ENCODE measurements around the gene UNC13B.

DNA sequence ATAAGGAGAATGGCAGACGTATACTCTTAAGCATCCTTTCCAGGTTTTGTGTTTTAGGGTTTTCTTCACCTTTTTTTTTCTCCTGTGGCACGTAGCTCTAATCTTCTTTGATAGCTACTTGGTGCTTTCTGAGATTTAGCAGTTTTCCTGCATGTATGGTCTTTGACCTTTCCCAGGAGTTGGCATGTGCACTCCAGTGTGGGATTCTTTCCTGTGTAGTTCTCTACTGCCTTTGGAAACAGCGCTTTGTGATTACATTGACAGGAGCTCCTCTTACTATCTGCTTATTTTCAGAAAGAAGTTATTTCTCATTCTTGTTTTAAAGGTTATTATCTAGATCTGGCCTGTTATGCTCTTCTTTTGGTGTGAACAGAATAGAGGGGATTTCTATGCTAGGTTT is 65.5 kb downstream of the UNC13B start:
- TF ChIP-seq ZNF384 (IDR thresholded peaks at IDR 0.05) = no peak
- TF ChIP-seq FOXK2 (IDR thresholded peaks at IDR 0.05) = no peak
- no peak for TF ChIP-seq BHLHE40 (IDR thresholded peaks at IDR 0.05; ENCODE audit: borderline replicate concordance)
- no peak for TF ChIP-seq FOXA1 (IDR thresholded peaks at IDR 0.05)
- TF ChIP-seq SP1 (IDR thresholded peaks at IDR 0.05) = no peak
- no peak for TF ChIP-seq SUZ12 (IDR thresholded peaks at IDR 0.05)
- TF ChIP-seq LEF1 (IDR thresholded peaks at IDR 0.05; ENCODE audit: borderline replicate concordance) = no peak
- TF ChIP-seq ELF4 (IDR thresholded peaks at IDR 0.05) = no peak
- no peak for TF ChIP-seq ARNT (IDR thresholded peaks at IDR 0.05)
- TF ChIP-seq NFRKB (IDR thresholded peaks at IDR 0.05) = no peak
- no peak for TF ChIP-seq CTBP1 (IDR thresholded peaks at IDR 0.05; ENCODE audit: borderline replicate concordance)
